K562 (cell line): ENCODE results near the gene MGAT5. TPM values are rescaled to one million over a fixed set of nuclear protein-coding genes. Genes with fewer than 3 reads are reported as not detected.

Experiments used
- ATAC-seq: fragments of 200-7000 bp; cut with Tn5 transposase; 3 replicates; pipeline ENCODE4 v1.9.1; 2020; ENCODE audit warnings: moderate library complexity
- BruUV-seq: library from RNA; stranded (reverse); fragments of 400-500 nt; replicated peaks from 2 replicates; lab custom pipeline; 2021; lab: Mats Ljungman, UMichigan
- CTCF ChIA-PET: fragments of 300-600 bp; formaldehyde crosslinking; extraction: SDS; loops from one replicate; lab custom pipeline; 2021; ENCODE audit warnings: low intra/inter-chr PET ratio; lab: Yijun Ruan, JAX
- POLR2A ChIA-PET: fragments of 300-600, 350-650 bp; sonication (Branson Sonifier 250); formaldehyde crosslinking; extraction: SDS; loops from one replicate; lab custom pipeline; 2021; ENCODE audit warnings: antibody characterized with exemption, inconsistent platforms; lab: Yijun Ruan, JAX
- DNase-seq, 4 experiments: peaks; one replicate each; pipeline versions ENCODE4 v3.0.0 to v3.0.0-alpha.2; 2011 to 2018; ENCODE audit warnings: low spot score in 3 of 4, mixed read lengths in 3 of 4; ENCODE audit errors: extremely low read depth in 1 of 4
- FAIRE-seq: peaks from 2 replicates; lab custom pipeline; 2011; peaks lifted over from hg19 to GRCh38; lab: Jason Lieb, UNC
- H2AFZ ChIP-seq: 2 replicates; pipeline ENCODE4 v1.6.0; 2011; ENCODE audit warnings: low read depth, low read length, control low read depth, inconsistent platforms
- H3K27ac ChIP-seq: fragments of 200-600 bp; 3 replicates; pipeline ENCODE4 v1.8.0; 2011; ENCODE audit warnings: low read depth, mild to moderate bottlenecking, control low read depth, inconsistent platforms, low read length, moderate library complexity, mixed read lengths; ENCODE audit errors: extremely low read depth
- H3K27me3 ChIP-seq, 2 experiments: fragments of 300-600 bp in 1 of 2; 2 replicates in 1 of 2; 3 replicates in 1 of 2; pipeline versions ENCODE4 v1.6.0 to v1.8.0; 2011; ENCODE audit warnings: inconsistent platforms in 2 of 2, low read length in 2 of 2, mild to moderate bottlenecking in 1 of 2, mixed read lengths in 1 of 2, moderate library complexity in 1 of 2; ENCODE audit not compliant: control insufficient read depth in 2 of 2, insufficient read depth in 2 of 2
- H3K36me3 ChIP-seq: fragments of 300-600 bp; 3 replicates; pipeline ENCODE4 v1.8.0; 2011; ENCODE audit warnings: mild to moderate bottlenecking, low read length, inconsistent platforms; ENCODE audit not compliant: control insufficient read depth, insufficient read depth
- H3K4me1 ChIP-seq, 2 experiments: fragments of 200-600 bp in 1 of 2; replicated peaks in 1 of 2; 2 replicates in 1 of 2; 3 replicates in 1 of 2; pipeline versions ENCODE4 v1.5.1 to v1.8.0; 2011; ENCODE audit warnings: inconsistent platforms in 2 of 2, low read length in 2 of 2, mild to moderate bottlenecking in 1 of 2, mixed read lengths in 1 of 2, moderate library complexity in 1 of 2; ENCODE audit not compliant: control insufficient read depth in 2 of 2, insufficient read depth in 2 of 2
- H3K4me2 ChIP-seq: 2 replicates; pipeline ENCODE4 v1.6.1; 2011; ENCODE audit warnings: low read length, control low read depth, inconsistent platforms, mixed read lengths; ENCODE audit not compliant: insufficient read depth
- H3K4me3 ChIP-seq: fragments of 200-600 bp; sonication (generic), shearing (Covaris generic); 2 replicates; pipeline ENCODE4 v1.5.1; 2016; ENCODE audit warnings: control low read depth, inconsistent platforms
- H3K79me2 ChIP-seq: fragments of 200-600 bp; 3 replicates; pipeline ENCODE4 v1.8.0; 2011; ENCODE audit warnings: low read length, inconsistent platforms; ENCODE audit not compliant: control insufficient read depth, insufficient read depth
- H3K9ac ChIP-seq, 2 experiments: 2 replicates each; pipeline versions ENCODE4 v1.6.0 to v1.6.1; 2011; ENCODE audit warnings: low read depth in 2 of 2, low read length in 2 of 2, control low read depth in 1 of 2, inconsistent platforms in 1 of 2, mild to moderate bottlenecking in 1 of 2, mixed read lengths in 1 of 2; ENCODE audit not compliant: insufficient read depth in 1 of 2
- H3K9me1 ChIP-seq: one replicate; pipeline ENCODE4 v1.6.0; 2011; ENCODE audit warnings: inconsistent platforms, mild to moderate bottlenecking, low read length, moderate library complexity; ENCODE audit not compliant: control insufficient read depth, insufficient read depth
- H3K9me3 ChIP-seq: replicated peaks from 2 replicates; pipeline ENCODE4 v1.5.1; 2011; ENCODE audit warnings: low read depth, low read length, inconsistent platforms; ENCODE audit not compliant: control insufficient read depth, insufficient read depth
- H4K20me1 ChIP-seq: replicated peaks from 2 replicates; pipeline ENCODE4 v1.6.1; 2011; ENCODE audit warnings: low read length, inconsistent platforms, mixed read lengths; ENCODE audit not compliant: control insufficient read depth, insufficient read depth
- ELK3 ChIP-seq: fragments of 450-650 bp; formaldehyde crosslinking; IDR thresholded peaks from 2 replicates; pipeline ENCODE4 v1.4.0; 2020; ENCODE audit warnings: mild to moderate bottlenecking
- GTF2A2 ChIP-seq: IDR thresholded peaks from 2 replicates; pipeline ENCODE4 v1.6.1; 2016; ENCODE audit warnings: mild to moderate bottlenecking, missing genetic modification characterization, missing compliant biosample characterization
- MTF1 ChIP-seq: fragments of 250-450 bp; sonication (Bioruptor Pico); IDR thresholded peaks from 2 replicates; pipeline ENCODE4 v1.9.0; 2021; ENCODE audit warnings: moderate library complexity, mild to moderate bottlenecking, inconsistent platforms, borderline replicate concordance
- NCOA6 ChIP-seq: fragments of 450-650 bp; IDR thresholded peaks from 2 replicates; pipeline ENCODE4 v1.6.1; 2017; ENCODE audit warnings: mild to moderate bottlenecking
- STAT5B ChIP-seq: fragments of 250-450 bp; sonication (Bioruptor Pico); IDR thresholded peaks from 2 replicates; pipeline ENCODE4 v1.8.0; 2021; ENCODE audit warnings: mild to moderate bottlenecking, inconsistent platforms
- XRCC4 ChIP-seq: IDR thresholded peaks from one replicate; pipeline ENCODE4 v1.6.1; 2011; ENCODE audit not compliant: insufficient read depth, insufficient read length; ENCODE audit errors: extremely low read depth
- ZNF121 ChIP-seq: sonication (generic); formaldehyde crosslinking; conservative IDR thresholded peaks from 2 replicates; pipeline ENCODE4 v1.8.0; 2022; ENCODE audit warnings: missing genetic modification reagents
- ZNF639 ChIP-seq, 2 experiments: fragments of 200-800 bp in 1 of 2; sonication (Bioruptor generic) in 1 of 2; sonication (generic) in 1 of 2; formaldehyde crosslinking in 1 of 2; IDR thresholded peaks in 1 of 2; conservative IDR thresholded peaks in 1 of 2; 2 replicates each; pipeline versions ENCODE4 v1.5.0 to v1.6.1; 2016 to 2020; ENCODE audit warnings: missing compliant biosample characterization in 1 of 2, missing genetic modification characterization in 1 of 2, missing genetic modification reagents in 1 of 2
- WGBS: fragments of 100-300 bp; shearing (Covaris generic); methylation state at CpG from one replicate; pipeline ENCODE4 v1.1.6; 2016; ENCODE audit warnings: low coverage, mixed read lengths; ENCODE audit not compliant: insufficient coverage; ENCODE audit errors: missing lambda C conversion rate; 5-methylcytosine and 5-hydroxymethylcytosine counted together
- in situ Hi-C: fragments of 300-500 bp; cut with MboI; formaldehyde crosslinking; loops from 4 replicates; pipeline ENCODE4 v1.15.0; 2018; ENCODE audit warnings: inconsistent platforms, mixed read lengths
- intact Hi-C: fragments of 100-400 bp; cut with micrococcal nuclease; formaldehyde crosslinking; loops from 2 replicates; pipeline ENCODE4 v1.14.2; 2022
- polyA plus RNA-seq, 8 experiments: library from polyadenylated mRNA; depleted of rRNA in 4 of 8; stranded (reverse) in 5 of 8; unstranded in 3 of 8; fragments of >200 nt; fragmentation: Nextera tagmentation in 2 of 8; fragmentation: Illumina TruSeq in 1 of 8; extraction: Ambion mirVana in 2 of 8; extraction: Trizol in 1 of 8; gene quantifications; 2 replicates each; pipeline versions ENCODE4 v1.2.1 to v1.2.3, GENCODE V29; 2011 to 2014; ENCODE audit warnings: inconsistent platforms in 1 of 8, missing spikeins in 1 of 8
- total RNA-seq, 7 experiments: library from RNA; depleted of rRNA in 6 of 7; stranded (reverse); fragments of >200 nt in 6 of 7; fragmentation: Illumina TruSeq in 2 of 7; extraction: Trizol in 2 of 7; gene quantifications; 2 replicates each; pipeline versions ENCODE4 v1.2.1 to v1.2.3, GENCODE V29; 2011 to 2021; ENCODE audit warnings: low replicate concordance in 1 of 7

Gene MGAT5
- total and polyA plus RNA-seq, 9 of the 15 experiments (the other 6 are each of a cell fraction or from before 2014, with no cell fraction given): 1.6 to 18.6 (median 11.1) TPM

GRCh38 chr2:134275058-134275862 is 21.4 kb downstream of the MGAT5 start:
- intact Hi-C loops (no loop called here), in situ Hi-C loops (no loop called here)
- Histone ChIP-seq H3K79me2 (no peaks in the 10 kb centered on the region), H3K4me2 (no peak overlapping the region), H3K27ac (no peak overlapping the region), H2AFZ (no peak overlapping the region), H3K9me1 (no peaks in the 10 kb centered on the region), H3K36me3 (no peaks in the 10 kb centered on the region; the same call in 2 of the 3 replicates), H4K20me1 (no peaks in the 10 kb centered on the region), H3K9ac (no peak overlapping the region), H3K4me1 (no peaks in the 10 kb centered on the region), H3K4me3 (no peak overlapping the region), H3K9me3 (no peaks in the 10 kb centered on the region), H3K27me3 (no peaks in the 10 kb centered on the region)
- TF ChIP-seq ZNF121 (CRISPR knock-in tag) (peak; percentile 57), NCOA6 (no peak)
- no peak for FAIRE-seq
- 53% methylated on average over 5 of the region's 7 CpGs for WGBS
- POLR2A ChIA-PET: no interaction called here
- CTCF ChIA-PET: no interaction called here
- DNase-seq: no peak
- BruUV-seq: no TSS peak
- ATAC-seq: no peak

GRCh38 chr2:134276381-134277172 is 22.7 kb downstream of the MGAT5 start:
- no peaks in the 10 kb centered on the region for H3K9me3 ChIP-seq
- no peaks in the 10 kb centered on the region; the same call in 2 of the 3 replicates for H3K36me3 ChIP-seq
- H3K9ac ChIP-seq: no peak overlapping the region
- CTCF ChIA-PET: no interaction called here
- BruUV-seq: no TSS peak
- H2AFZ ChIP-seq: no peak overlapping the region
- H4K20me1 ChIP-seq: 0 out of 2 replicates have a peak, but pooled peaks cover 4% of the 10 kb centered on the region
- in situ Hi-C loops: no loop called here
- FAIRE-seq: no peak
- no peaks in the 10 kb centered on the region for H3K27me3 ChIP-seq
- H3K4me3 ChIP-seq: no peak overlapping the region
- TF ChIP-seq MTF1 (CRISPR knock-in tag) (no peak), ELK3 (CRISPR knock-in tag) (no peak), ZNF639 (CRISPR knock-in tag; conservative IDR thresholded peaks at IDR 0.05 in 1 of 2, IDR thresholded peaks at IDR 0.05 in 1 of 2) (no peak), GTF2A2 (tag) (no peak), XRCC4 (no peak), STAT5B (CRISPR knock-in tag) (no peak)
- TF ChIP-seq, all 486 proteins: peak for 0
- 38% methylated on average over 6 of the region's 6 CpGs for WGBS
- Histone ChIP-seq H3K9me1 (no peaks in the 10 kb centered on the region), H3K4me2 (no peak overlapping the region), H3K4me1 (no peaks in the 10 kb centered on the region), H3K27ac (no peak overlapping the region), H3K79me2 (no peaks in the 10 kb centered on the region)
- ATAC-seq: no peak
- POLR2A ChIA-PET: no interaction called here
- DNase-seq: no peak
- intact Hi-C loops: no loop called here
